HCT116 (cell line): ENCODE results near the gene CPSF2. TPM values are rescaled to one million over a fixed set of nuclear protein-coding genes. Genes with fewer than 3 reads are reported as not detected.

Experiments used
- ATAC-seq: fragments of 200-7000 bp; cut with Tn5 transposase; 2 replicates; pipeline ENCODE4 v1.9.1; 2020; ENCODE audit warnings: mild to moderate bottlenecking, moderate library complexity
- BruUV-seq: library from RNA; stranded (reverse); fragments of 400-500 nt; replicated peaks from 2 replicates; lab custom pipeline; 2021; lab: Mats Ljungman, UMichigan
- CTCF ChIA-PET: fragments of 300-600 bp; sonication (Branson Sonifier 250); formaldehyde crosslinking; loops from one replicate; lab custom pipeline; 2021; ENCODE audit warnings: antibody characterized with exemption; lab: Charles Lee
- POLR2A ChIA-PET: fragments of 300-600, 350-600 bp; sonication (Branson Sonifier 250); formaldehyde crosslinking; loops from one replicate; lab custom pipeline; 2021; ENCODE audit warnings: antibody characterized with exemption; lab: Charles Lee
- RAD21 ChIA-PET, 2 experiments: fragments of 300-600 bp; sonication (Branson Sonifier 250); formaldehyde crosslinking; loops; one replicate each; lab custom pipeline; 2023; ENCODE audit warnings: low total read pairs in 2 of 2; ENCODE audit not compliant: uncharacterized antibody in 2 of 2, unreplicated experiment in 2 of 2, low non-redundant PET in 1 of 2; lab: Charles Lee
- DNase-seq: peaks from one replicate; pipeline ENCODE4 v3.0.0-alpha.2; 2010; ENCODE audit warnings: low read depth, low spot score
- H2AFZ ChIP-seq: fragments of 200-600 bp; shearing (Covaris generic), sonication (generic); 2 replicates; pipeline ENCODE4 v1.6.1; 2017; ENCODE audit warnings: low read depth, mixed run types, mixed read lengths, antibody characterized with exemption, low read length; ENCODE audit not compliant: poor library complexity, severe bottlenecking
- H3K27ac ChIP-seq: 2 replicates; pipeline ENCODE4 v1.5.1; 2012; ENCODE audit warnings: low read depth, low read length
- H3K27me3 ChIP-seq: fragments of 200-600 bp; sonication (generic); 2 replicates; pipeline ENCODE4 v1.6.1; 2016; ENCODE audit warnings: mixed run types, low read length, mixed read lengths; ENCODE audit not compliant: insufficient read depth
- H3K36me3 ChIP-seq, 2 experiments: fragments of 200-500 bp in 1 of 2; fragments of 200-600 bp in 1 of 2; sonication (Bioruptor generic) in 1 of 2; sonication (generic) in 1 of 2; 2 replicates each; pipeline versions ENCODE4 v1.5.1 to v1.6.1; 2014 to 2016; ENCODE audit warnings: low read length in 2 of 2, inconsistent platforms in 1 of 2, mixed read lengths in 1 of 2, mixed run types in 1 of 2; ENCODE audit not compliant: insufficient read depth in 2 of 2, control insufficient read depth in 1 of 2
- H3K4me1 ChIP-seq, 2 experiments: fragments of 200-600 bp in 1 of 2; sonication (generic) in 1 of 2; 2 replicates each; pipeline versions ENCODE4 v1.5.1 to v1.6.1; 2012 to 2017; ENCODE audit warnings: low read length in 2 of 2, inconsistent platforms in 1 of 2, mild to moderate bottlenecking in 1 of 2, mixed read lengths in 1 of 2, mixed run types in 1 of 2, moderate library complexity in 1 of 2; ENCODE audit not compliant: insufficient read depth in 2 of 2, control insufficient read depth in 1 of 2
- H3K4me2 ChIP-seq: fragments of 200-600 bp; sonication (generic); 2 replicates; pipeline ENCODE4 v1.6.1; 2017; ENCODE audit warnings: mixed run types, low read length, mixed read lengths
- H3K4me3 ChIP-seq, 2 experiments: fragments of 200-600 bp in 1 of 2; sonication (generic) in 1 of 2; replicated peaks in 1 of 2; 2 replicates each; pipeline ENCODE4 v1.5.1; 2011 to 2016; ENCODE audit warnings: low read length in 2 of 2, control low read depth in 1 of 2, low read depth in 1 of 2, mild to moderate bottlenecking in 1 of 2, mixed read lengths in 1 of 2, mixed run types in 1 of 2
- H3K79me2 ChIP-seq: fragments of 200-600 bp; sonication (generic); 2 replicates; pipeline ENCODE4 v1.6.1; 2017; ENCODE audit warnings: mild to moderate bottlenecking, mixed run types, low read length, moderate library complexity, mixed read lengths; ENCODE audit not compliant: insufficient read depth
- H3K9ac ChIP-seq: fragments of 200-600 bp; sonication (generic); 2 replicates; pipeline ENCODE4 v1.6.1; 2016; ENCODE audit warnings: low read length, mixed read lengths
- H3K9me2 ChIP-seq: fragments of 200-600 bp; sonication (generic), shearing (Covaris generic); 2 replicates; pipeline ENCODE4 v1.6.1; 2017; ENCODE audit warnings: mixed run types, mild to moderate bottlenecking, moderate library complexity; ENCODE audit not compliant: insufficient read depth
- H3K9me3 ChIP-seq, 2 experiments: fragments of 200-500 bp in 1 of 2; fragments of 200-600 bp in 1 of 2; sonication (Bioruptor generic) in 1 of 2; sonication (generic) in 1 of 2; 2 replicates each; pipeline ENCODE4 v1.6.1; 2014 to 2017; ENCODE audit warnings: low read length in 2 of 2, mixed read lengths in 2 of 2, inconsistent platforms in 1 of 2, low read depth in 1 of 2, mild to moderate bottlenecking in 1 of 2, mixed run types in 1 of 2, moderate library complexity in 1 of 2; ENCODE audit not compliant: control insufficient read depth in 1 of 2, insufficient read depth in 1 of 2
- H4K20me1 ChIP-seq: fragments of 200-600 bp; sonication (generic), shearing (Covaris generic); 2 replicates; pipeline ENCODE4 v1.6.1; 2017; ENCODE audit warnings: mixed run types, mild to moderate bottlenecking, moderate library complexity; ENCODE audit not compliant: insufficient read depth
- CBX3 ChIP-seq: IDR thresholded peaks from 2 replicates; pipeline ENCODE4 v1.6.1; 2012; ENCODE audit warnings: low read depth
- CEBPB ChIP-seq: IDR thresholded peaks from 2 replicates; pipeline ENCODE4 v1.6.1; 2012; ENCODE audit warnings: low read depth
- CTCF ChIP-seq, 3 experiments: fragments of 200-600 bp in 1 of 3; sonication (generic) in 1 of 3; IDR thresholded peaks in 2 of 3; conservative IDR thresholded peaks in 1 of 3; 2 replicates each; pipeline ENCODE4 v1.5.1; 2012 to 2017; ENCODE audit warnings: low read depth in 2 of 3, low read length in 2 of 3, antibody characterized with exemption in 1 of 3, borderline replicate concordance in 1 of 3, control low read depth in 1 of 3, mild to moderate bottlenecking in 1 of 3, mixed read lengths in 1 of 3, mixed run types in 1 of 3, moderate library complexity in 1 of 3; ENCODE audit not compliant: insufficient read depth in 1 of 3
- ELF1 ChIP-seq: IDR thresholded peaks from 2 replicates; pipeline ENCODE4 v1.6.1; 2012; ENCODE audit warnings: low read depth, borderline replicate concordance
- JUND ChIP-seq: IDR thresholded peaks from 2 replicates; pipeline ENCODE4 v1.6.1; 2012
- RAD21 ChIP-seq: IDR thresholded peaks from 2 replicates; pipeline ENCODE4 v1.6.1; 2012; ENCODE audit warnings: low read depth, mild to moderate bottlenecking
- SP1 ChIP-seq: IDR thresholded peaks from 2 replicates; pipeline ENCODE4 v1.6.1; 2012; ENCODE audit warnings: low read depth
- SRF ChIP-seq: IDR thresholded peaks from 2 replicates; pipeline ENCODE4 v1.6.1; 2012; ENCODE audit warnings: low read depth
- YY1 ChIP-seq: IDR thresholded peaks from 2 replicates; pipeline ENCODE4 v1.6.1; 2011; ENCODE audit warnings: low read length, low read depth, moderate library complexity, mild to moderate bottlenecking; ENCODE audit not compliant: insufficient replicate concordance; ENCODE audit errors: extremely low read depth
- intact Hi-C: fragments of 100-400 bp; cut with micrococcal nuclease; formaldehyde crosslinking; loops from 2 replicates; pipeline ENCODE4 v1.10.0; 2022
- total RNA-seq: library from RNA; stranded (reverse); gene quantifications from one replicate; pipeline ENCODE4 v1.2.1, GENCODE V29; 2021; ENCODE audit not compliant: unreplicated experiment
- TF ChIP-seq, protein P1 (sequence below): IDR thresholded peaks from 2 replicates; pipeline ENCODE4 v1.6.1; 2012
- TF ChIP-seq, protein P2 (sequence below): IDR thresholded peaks from 2 replicates; pipeline ENCODE4 v1.6.1; 2011; ENCODE audit warnings: mild to moderate bottlenecking, low read length, moderate library complexity; ENCODE audit not compliant: insufficient replicate concordance; ENCODE audit errors: extremely low read depth

The CPSF2 gene
- total RNA-seq, 1 experiment from 2014 or later, result 77.0 TPM

- Histone ChIP-seq H3K27ac (no peak overlapping the region), H3K4me1 (no peaks in the 10 kb centered on the region), H3K79me2 (no peaks in the 10 kb centered on the region), H3K9ac (no peak overlapping the region), H4K20me1 (no peaks in the 10 kb centered on the region), H3K4me2 (no peak overlapping the region), H3K9me2 (no peaks in the 10 kb centered on the region), H3K27me3 (no peaks in the 10 kb centered on the region), H3K9me3 (no peaks in the 10 kb centered on the region), H3K36me3 (no peaks in the 10 kb centered on the region), H2AFZ (no peak overlapping the region), H3K4me3 (no peak overlapping the region)
- no peak for DNase-seq
- ATAC-seq, result no peak
- intact Hi-C loops, result no loop called here
- ChIA-PET RAD21 (no interaction called here), POLR2A (no interaction called here), CTCF (no interaction called here)
- BruUV-seq, result no TSS peak
- no peak for TF ChIP-seq ELF1
- no peak for TF ChIP-seq RAD21
- no peak for TF ChIP-seq SRF
- no peak for TF ChIP-seq CEBPB
- TF ChIP-seq, all 23 proteins: peak for 0
Measured at GRCh38 chr14:92173668-92174067, 51.9 kb downstream of the CPSF2 start.

DNA sequence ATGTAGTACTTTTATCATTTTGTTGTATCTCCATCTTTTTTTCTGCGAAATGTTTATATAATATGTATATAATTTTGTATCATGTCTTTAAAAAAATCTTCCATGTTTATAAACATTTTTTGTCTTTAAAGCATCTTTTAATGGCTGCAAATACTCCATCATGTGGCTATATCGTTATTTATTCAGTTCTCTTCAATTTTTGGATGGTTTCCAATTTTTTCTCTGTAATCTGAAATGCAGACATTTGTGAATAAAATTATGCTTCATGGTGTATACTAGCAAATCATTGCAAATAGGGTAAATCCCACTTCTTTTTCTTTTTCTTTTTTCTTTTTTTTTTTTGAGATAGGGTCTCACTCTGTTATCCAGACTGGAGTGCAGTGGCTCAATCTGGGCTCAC lies 54.0 kb downstream of the CPSF2 start:
- Histone ChIP-seq H4K20me1 (no peaks in the 10 kb centered on the region), H3K4me2 (no peak overlapping the region), H3K27me3 (no peaks in the 10 kb centered on the region), H3K9ac (no peak overlapping the region), H3K4me1 (no peaks in the 10 kb centered on the region), H3K4me3 (no peak overlapping the region), H3K36me3 (no peaks in the 10 kb centered on the region), H3K9me3 (no peaks in the 10 kb centered on the region), H3K9me2 (no peaks in the 10 kb centered on the region), H3K79me2 (no peaks in the 10 kb centered on the region), H3K27ac (no peak overlapping the region), H2AFZ (no peak overlapping the region)
- intact Hi-C loops, result no loop called here
- BruUV-seq, result no TSS peak
- RAD21 ChIA-PET, result no interaction called here
- ATAC-seq, result no peak
- no peak for DNase-seq
- TF ChIP-seq YY1 (no peak), RAD21 (no peak), JUND (no peak), CBX3 (no peak), CTCF (IDR thresholded peaks at IDR 0.05 in 2 of 3, conservative IDR thresholded peaks at IDR 0.05 in 1 of 3; ENCODE audit: borderline replicate concordance in 1 of 3, insufficient read depth in 1 of 3, low read depth in 2 of 3, low read length in 2 of 3) (no peak), SP1 (no peak)
- TF ChIP-seq, protein P1, sequence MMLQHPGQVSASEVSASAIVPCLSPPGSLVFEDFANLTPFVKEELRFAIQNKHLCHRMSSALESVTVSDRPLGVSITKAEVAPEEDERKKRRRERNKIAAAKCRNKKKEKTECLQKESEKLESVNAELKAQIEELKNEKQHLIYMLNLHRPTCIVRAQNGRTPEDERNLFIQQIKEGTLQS, result no peak
- TF ChIP-seq, protein P2, sequence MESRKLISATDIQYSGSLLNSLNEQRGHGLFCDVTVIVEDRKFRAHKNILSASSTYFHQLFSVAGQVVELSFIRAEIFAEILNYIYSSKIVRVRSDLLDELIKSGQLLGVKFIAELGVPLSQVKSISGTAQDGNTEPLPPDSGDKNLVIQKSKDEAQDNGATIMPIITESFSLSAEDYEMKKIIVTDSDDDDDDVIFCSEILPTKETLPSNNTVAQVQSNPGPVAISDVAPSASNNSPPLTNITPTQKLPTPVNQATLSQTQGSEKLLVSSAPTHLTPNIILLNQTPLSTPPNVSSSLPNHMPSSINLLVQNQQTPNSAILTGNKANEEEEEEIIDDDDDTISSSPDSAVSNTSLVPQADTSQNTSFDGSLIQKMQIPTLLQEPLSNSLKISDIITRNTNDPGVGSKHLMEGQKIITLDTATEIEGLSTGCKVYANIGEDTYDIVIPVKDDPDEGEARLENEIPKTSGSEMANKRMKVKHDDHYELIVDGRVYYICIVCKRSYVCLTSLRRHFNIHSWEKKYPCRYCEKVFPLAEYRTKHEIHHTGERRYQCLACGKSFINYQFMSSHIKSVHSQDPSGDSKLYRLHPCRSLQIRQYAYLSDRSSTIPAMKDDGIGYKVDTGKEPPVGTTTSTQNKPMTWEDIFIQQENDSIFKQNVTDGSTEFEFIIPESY, result no peak
- CTCF ChIA-PET, result no interaction called here
- POLR2A ChIA-PET, result no interaction called here
